Measurements from ENCODE around the gene TBC1D5.

TBC1D5 gene

GRCh38 chr3:17302170-17302569 lies 440.3 kb downstream of the TBC1D5 start:
- no peak for DNase-seq (ENCODE audit: low spot score)

- DNase-seq (ENCODE audit: low spot score): no peak
These were observed 441.2 kb downstream of the TBC1D5 start for GRCh38 chr3:17301271-17301670.

- DNase-seq (ENCODE audit: low spot score): no peak
These were observed 442.0 kb downstream of the TBC1D5 start for GRCh38 chr3:17300441-17300840.

GRCh38 chr3:17298038-17298437 lies 444.4 kb downstream of the TBC1D5 start:
- no peak for DNase-seq (ENCODE audit: low spot score)

- no peak for DNase-seq (ENCODE audit: low spot score)
These were observed 449.9 kb downstream of the TBC1D5 start for GRCh38 chr3:17292556-17292955.

GRCh38 chr3:17290894-17291293 lies 451.5 kb downstream of the TBC1D5 start:
- DNase-seq (ENCODE audit: low spot score): no peak

- no peak for DNase-seq (ENCODE audit: low spot score)
These were observed 453.5 kb downstream of the TBC1D5 start for GRCh38 chr3:17288839-17289399.

- DNase-seq (ENCODE audit: low spot score): no peak
These were observed 455.3 kb downstream of the TBC1D5 start for GRCh38 chr3:17287006-17287689.

- no peak for DNase-seq (ENCODE audit: low spot score)
These were observed 464.4 kb downstream of the TBC1D5 start for GRCh38 chr3:17278006-17278405.

GRCh38 chr3:17266846-17267245 lies 475.6 kb downstream of the TBC1D5 start:
- no peak for DNase-seq (ENCODE audit: low spot score)

- no peak for DNase-seq (ENCODE audit: low spot score)
These were observed 480.6 kb downstream of the TBC1D5 start for GRCh38 chr3:17261627-17262369.

GRCh38 chr3:17260257-17260656 lies 482.2 kb downstream of the TBC1D5 start:
- DNase-seq (ENCODE audit: low spot score): no peak

GRCh38 chr3:17259685-17260084 lies 482.7 kb downstream of the TBC1D5 start:
- DNase-seq (ENCODE audit: low spot score): no peak

- peak; percentile 50 for DNase-seq (ENCODE audit: low spot score)
These were observed 483.5 kb downstream of the TBC1D5 start for GRCh38 chr3:17258823-17259436.

- DNase-seq (ENCODE audit: low spot score): no peak
These were observed 485.2 kb downstream of the TBC1D5 start for GRCh38 chr3:17257269-17257668.

- no peak for DNase-seq (ENCODE audit: low spot score)
These were observed 498.8 kb downstream of the TBC1D5 start for GRCh38 chr3:17243621-17244020.

GRCh38 chr3:17239417-17239816 lies 503.0 kb downstream of the TBC1D5 start:
- DNase-seq (ENCODE audit: low spot score): no peak

- no peak for DNase-seq (ENCODE audit: low spot score)
These were observed 504.4 kb downstream of the TBC1D5 start for GRCh38 chr3:17238023-17238422.

GRCh38 chr3:17235310-17235709 lies 507.1 kb downstream of the TBC1D5 start:
- DNase-seq (ENCODE audit: low spot score): no peak

- DNase-seq (ENCODE audit: low spot score): no peak
These were observed 508.0 kb downstream of the TBC1D5 start for GRCh38 chr3:17234382-17234781.

GRCh38 chr3:17233398-17233800 lies 509.0 kb downstream of the TBC1D5 start:
- DNase-seq (ENCODE audit: low spot score): peak; percentile 54

- no peak for DNase-seq (ENCODE audit: low spot score)
These were observed 510.0 kb downstream of the TBC1D5 start for GRCh38 chr3:17232442-17232841.

Data from hematopoietic multipotent progenitor cell treated with erythropoietin and hydrocortisone succinate and interleukin-3 and kit ligand, for 17 days (in vitro differentiated cells).